ENCODE measurements around the gene HSPA14. TPM values are rescaled to one million over a fixed set of nuclear protein-coding genes. Genes with fewer than 3 reads are reported as not detected.

The HSPA14 gene
- total RNA-seq, 6 experiments from 2014 or later: 10.7 to 13.7 (median 13.3) TPM

DNA sequence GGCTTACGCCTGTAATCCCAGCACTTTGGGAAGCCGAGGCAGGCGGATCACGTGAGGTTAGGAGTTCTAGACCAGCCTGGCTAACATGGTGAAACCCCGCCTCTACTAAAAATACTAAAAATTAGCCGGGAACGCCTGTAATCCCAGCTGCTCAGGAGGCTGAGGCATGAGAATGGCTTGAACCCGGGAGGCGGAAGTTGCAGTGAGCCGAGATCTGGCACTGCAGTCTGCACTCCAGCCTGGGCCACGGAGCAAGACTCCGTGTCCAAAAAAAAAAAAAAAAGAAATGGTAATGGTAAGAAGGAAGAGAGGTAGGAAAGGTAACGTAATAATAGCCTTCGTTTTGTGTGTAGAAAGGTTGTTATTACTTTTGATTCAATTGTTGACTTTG is 1.2 kb downstream of the HSPA14 start:
- H3K9me3 Mint-ChIP-seq: no peaks in the 10 kb centered on the region
- peaks cover 20% of the 10 kb centered on the region for H3K4me1 Mint-ChIP-seq (ENCODE audit: low read depth)
- H3K27me3 Mint-ChIP-seq (ENCODE audit: insufficient read depth): no peaks in the 10 kb centered on the region
- peak overlapping the region; percentile 91 for H3K4me3 Mint-ChIP-seq
- peaks cover 15% of the 10 kb centered on the region for H3K36me3 Mint-ChIP-seq (ENCODE audit: low read depth)
- peak overlapping the region; percentile 86 for H3K27ac Mint-ChIP-seq
- TF ChIP-seq, protein P1, sequence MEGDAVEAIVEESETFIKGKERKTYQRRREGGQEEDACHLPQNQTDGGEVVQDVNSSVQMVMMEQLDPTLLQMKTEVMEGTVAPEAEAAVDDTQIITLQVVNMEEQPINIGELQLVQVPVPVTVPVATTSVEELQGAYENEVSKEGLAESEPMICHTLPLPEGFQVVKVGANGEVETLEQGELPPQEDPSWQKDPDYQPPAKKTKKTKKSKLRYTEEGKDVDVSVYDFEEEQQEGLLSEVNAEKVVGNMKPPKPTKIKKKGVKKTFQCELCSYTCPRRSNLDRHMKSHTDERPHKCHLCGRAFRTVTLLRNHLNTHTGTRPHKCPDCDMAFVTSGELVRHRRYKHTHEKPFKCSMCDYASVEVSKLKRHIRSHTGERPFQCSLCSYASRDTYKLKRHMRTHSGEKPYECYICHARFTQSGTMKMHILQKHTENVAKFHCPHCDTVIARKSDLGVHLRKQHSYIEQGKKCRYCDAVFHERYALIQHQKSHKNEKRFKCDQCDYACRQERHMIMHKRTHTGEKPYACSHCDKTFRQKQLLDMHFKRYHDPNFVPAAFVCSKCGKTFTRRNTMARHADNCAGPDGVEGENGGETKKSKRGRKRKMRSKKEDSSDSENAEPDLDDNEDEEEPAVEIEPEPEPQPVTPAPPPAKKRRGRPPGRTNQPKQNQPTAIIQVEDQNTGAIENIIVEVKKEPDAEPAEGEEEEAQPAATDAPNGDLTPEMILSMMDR (IDR thresholded peaks at IDR 0.05): no peak
- DNase-seq: no peak

DNA sequence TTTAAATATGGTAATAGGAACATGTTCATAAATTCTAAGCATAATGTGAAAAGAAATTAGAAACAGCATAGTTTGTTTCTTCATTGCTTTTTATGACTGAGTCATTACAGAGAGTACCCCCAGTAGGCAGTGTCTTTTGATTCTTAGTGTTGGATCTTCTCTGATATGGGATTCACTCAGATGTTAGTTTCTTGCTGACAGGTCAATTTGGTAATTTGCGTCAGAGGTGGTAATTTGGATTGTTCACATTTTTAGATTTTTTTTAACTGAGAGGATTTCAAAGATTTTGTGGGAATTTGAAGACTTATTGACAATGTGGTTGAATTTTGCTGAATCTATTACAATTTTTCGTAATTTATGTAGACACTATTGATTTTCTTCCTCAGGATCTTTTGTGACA is 2.1 kb downstream of the HSPA14 start:
- TF ChIP-seq, protein P1 (IDR thresholded peaks at IDR 0.05): no peak
- no peak overlapping the region for H3K27ac Mint-ChIP-seq
- no peak for DNase-seq
- peaks cover 21% of the 10 kb centered on the region for H3K36me3 Mint-ChIP-seq (ENCODE audit: low read depth)
- no peaks in the 10 kb centered on the region for H3K27me3 Mint-ChIP-seq (ENCODE audit: insufficient read depth)
- peak overlapping the region; percentile 91 for H3K4me3 Mint-ChIP-seq
- no peaks in the 10 kb centered on the region for H3K9me3 Mint-ChIP-seq
- peaks cover 20% of the 10 kb centered on the region for H3K4me1 Mint-ChIP-seq (ENCODE audit: low read depth)

DNA sequence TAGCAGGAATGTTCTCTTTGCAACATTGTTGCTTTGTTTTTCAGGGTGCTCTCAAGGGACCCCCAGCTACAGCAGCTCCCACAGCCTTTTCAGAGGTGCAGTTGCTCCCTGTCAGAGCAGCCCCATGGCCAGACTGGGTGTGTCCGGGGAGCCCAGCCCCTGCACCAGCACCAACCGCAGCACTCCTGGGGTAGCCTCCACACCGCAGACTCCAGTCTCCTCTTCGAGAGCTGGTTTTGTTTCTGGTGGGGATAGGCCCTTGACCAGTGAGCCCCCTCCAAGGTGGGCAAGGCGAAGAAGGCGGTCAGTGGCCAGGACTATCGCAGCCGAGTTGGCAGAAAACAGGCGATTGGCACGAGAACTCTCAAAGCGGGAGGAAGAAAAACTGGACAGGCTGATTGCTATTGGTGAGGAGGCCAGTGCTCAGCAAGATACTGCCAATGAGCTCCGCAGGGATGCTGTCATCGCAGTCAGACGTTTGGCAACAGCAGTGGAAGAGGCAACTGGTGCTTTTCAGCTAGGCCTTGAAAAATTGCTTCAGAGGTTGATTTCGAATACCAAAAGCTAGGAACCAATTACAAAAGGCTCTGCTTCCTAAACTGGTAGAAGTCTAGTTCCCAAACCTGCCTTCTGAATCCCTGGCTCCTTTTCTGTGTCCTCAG is 5.4 kb downstream of the HSPA14 start:
- peaks cover 23% of the 10 kb centered on the region for H3K36me3 Mint-ChIP-seq (ENCODE audit: low read depth)
- H3K9me3 Mint-ChIP-seq: no peaks in the 10 kb centered on the region
- TF ChIP-seq, protein P1 (IDR thresholded peaks at IDR 0.05): no peak
- H3K27ac Mint-ChIP-seq: no peak overlapping the region
- no peak overlapping the region for H3K4me3 Mint-ChIP-seq
- peaks cover 13% of the 10 kb centered on the region for H3K4me1 Mint-ChIP-seq (ENCODE audit: low read depth)
- no peaks in the 10 kb centered on the region for H3K27me3 Mint-ChIP-seq (ENCODE audit: insufficient read depth)
- DNase-seq: no peak

DNA sequence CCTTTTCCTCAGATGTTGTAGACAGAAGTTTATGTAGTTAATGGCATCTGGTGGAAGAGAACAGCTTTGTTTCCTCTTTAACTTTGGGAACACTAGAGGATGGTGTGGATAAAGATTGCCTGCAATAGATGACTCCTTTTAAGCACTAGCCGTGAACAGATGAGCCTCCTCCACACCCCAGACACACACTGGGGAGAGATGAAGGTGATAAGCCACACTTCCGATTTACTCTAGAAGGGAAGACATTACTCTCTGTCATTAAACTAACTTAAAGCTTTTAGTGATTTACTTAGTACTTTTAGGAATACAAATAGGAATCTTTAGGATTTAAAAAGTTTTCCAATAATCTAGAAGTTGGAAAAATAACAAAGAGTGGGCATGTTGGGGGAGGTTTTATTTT is 6.8 kb downstream of the HSPA14 start:
- Mint-ChIP-seq H3K27me3 (ENCODE audit: insufficient read depth) (no peaks in the 10 kb centered on the region), H3K4me3 (no peak overlapping the region), H3K27ac (no peak overlapping the region), H3K9me3 (no peaks in the 10 kb centered on the region), H3K4me1 (ENCODE audit: low read depth) (peaks cover 4% of the 10 kb centered on the region), H3K36me3 (ENCODE audit: low read depth) (peaks cover 28% of the 10 kb centered on the region)
- no peak for DNase-seq
- TF ChIP-seq, protein P1 (IDR thresholded peaks at IDR 0.05): no peak

DNA sequence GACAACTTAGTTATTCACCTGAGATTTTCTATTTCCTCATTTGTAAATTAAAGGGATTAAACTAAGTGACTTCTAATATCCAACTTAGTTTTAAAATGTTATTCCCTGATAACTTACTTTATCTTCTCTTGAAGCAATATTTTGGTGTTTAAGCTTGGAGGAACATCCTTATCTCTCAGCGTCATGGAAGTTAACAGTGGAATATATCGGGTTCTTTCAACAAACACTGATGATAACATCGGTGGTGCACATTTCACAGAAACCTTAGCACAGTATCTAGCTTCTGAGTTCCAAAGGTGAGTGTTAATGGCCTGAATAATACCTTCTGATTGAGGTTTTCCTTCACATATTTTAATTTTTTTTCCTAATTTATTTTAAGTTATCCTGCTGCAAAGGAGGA is 14.1 kb downstream of the HSPA14 start:
- peaks cover 5% of the 10 kb centered on the region for H3K36me3 Mint-ChIP-seq (ENCODE audit: low read depth)
- no peaks in the 10 kb centered on the region for H3K4me1 Mint-ChIP-seq (ENCODE audit: low read depth)
- H3K27me3 Mint-ChIP-seq (ENCODE audit: insufficient read depth): no peaks in the 10 kb centered on the region
- H3K9me3 Mint-ChIP-seq: no peaks in the 10 kb centered on the region
- no peak for DNase-seq
- no peak overlapping the region for H3K27ac Mint-ChIP-seq
- TF ChIP-seq, protein P1 (IDR thresholded peaks at IDR 0.05): no peak
- no peak overlapping the region for H3K4me3 Mint-ChIP-seq
